HepG2 (cell line): Measurements from ENCODE around the gene RPS6KA5.
"Not testable (repeated sequence)": the region's sequence is repeated elsewhere in the genome, so short reads cannot be mapped to it uniquely, and the experiment has no call there.

Source experiments
- CEBPB ChIP-seq: IDR thresholded peaks from 2 replicates; pipeline ENCODE4 v1.6.1; 2011; ENCODE audit warnings: low read depth, low read length, improper control_type of control experiment, borderline replicate concordance
- CREM ChIP-seq, 2 experiments: sonication (generic) in 1 of 2; formaldehyde crosslinking in 1 of 2; IDR thresholded peaks; 2 replicates each; pipeline versions ENCODE4 v1.4.0 to v1.6.1; 2016 to 2020; ENCODE audit warnings: antibody characterized with exemption in 1 of 2, mild to moderate bottlenecking in 1 of 2, missing genetic modification reagents in 1 of 2
- FIP1L1 ChIP-seq: fragments of 200-400 bp; formaldehyde crosslinking; IDR thresholded peaks from 2 replicates; pipeline ENCODE4 v1.6.1; 2018; ENCODE audit warnings: low read depth, mild to moderate bottlenecking, low read length, moderate library complexity, borderline replicate concordance; ENCODE audit not compliant: insufficient read depth
- FOSL1 ChIP-seq: sonication (generic); formaldehyde crosslinking; IDR thresholded peaks from 2 replicates; pipeline ENCODE4 v1.9.0; 2021; ENCODE audit warnings: missing genetic modification reagents, borderline replicate concordance
- HDAC2 ChIP-seq: sonication (generic); formaldehyde crosslinking; IDR thresholded peaks from 2 replicates; pipeline ENCODE4 v1.4.0; 2020; ENCODE audit warnings: missing genetic modification reagents
- REXO4 ChIP-seq: sonication (generic); formaldehyde crosslinking; IDR thresholded peaks from 2 replicates; pipeline ENCODE4 v1.8.0; 2022; ENCODE audit warnings: missing genetic modification reagents, mild to moderate bottlenecking, borderline replicate concordance
- ZNF121 ChIP-seq: sonication (generic); formaldehyde crosslinking; IDR thresholded peaks from 2 replicates; pipeline ENCODE4 v1.5.0; 2020; ENCODE audit warnings: mild to moderate bottlenecking, missing genetic modification reagents
- ZNF354B ChIP-seq: sonication (generic); formaldehyde crosslinking; IDR thresholded peaks from 2 replicates; pipeline ENCODE4 v1.8.0; 2022; ENCODE audit warnings: mild to moderate bottlenecking, missing genetic modification reagents
- TF ChIP-seq, protein P1 (sequence below): sonication (generic); formaldehyde crosslinking; IDR thresholded peaks from 2 replicates; pipeline ENCODE4 v1.5.0; 2020; ENCODE audit warnings: mild to moderate bottlenecking, missing genetic modification reagents, moderate library complexity
- TF ChIP-seq, protein P2 (sequence below): IDR thresholded peaks from 2 replicates; pipeline ENCODE4 v1.4.0; 2020; ENCODE audit warnings: mild to moderate bottlenecking, missing genetic modification reagents
- TF ChIP-seq, protein P3 (sequence below): sonication (generic); formaldehyde crosslinking; conservative IDR thresholded peaks from 2 replicates; pipeline ENCODE4 v1.8.0; 2022; ENCODE audit warnings: mild to moderate bottlenecking, moderate library complexity, missing genetic modification reagents
- TF ChIP-seq, protein P4 (sequence below): sonication (generic); formaldehyde crosslinking; IDR thresholded peaks from 2 replicates; pipeline ENCODE4 v1.5.1; 2020; ENCODE audit warnings: mild to moderate bottlenecking, missing genetic modification reagents, moderate library complexity
- TF ChIP-seq, protein P5 (sequence below): sonication (generic); formaldehyde crosslinking; IDR thresholded peaks from 2 replicates; pipeline ENCODE4 v1.4.0; 2020; ENCODE audit warnings: missing genetic modification reagents

DNA sequence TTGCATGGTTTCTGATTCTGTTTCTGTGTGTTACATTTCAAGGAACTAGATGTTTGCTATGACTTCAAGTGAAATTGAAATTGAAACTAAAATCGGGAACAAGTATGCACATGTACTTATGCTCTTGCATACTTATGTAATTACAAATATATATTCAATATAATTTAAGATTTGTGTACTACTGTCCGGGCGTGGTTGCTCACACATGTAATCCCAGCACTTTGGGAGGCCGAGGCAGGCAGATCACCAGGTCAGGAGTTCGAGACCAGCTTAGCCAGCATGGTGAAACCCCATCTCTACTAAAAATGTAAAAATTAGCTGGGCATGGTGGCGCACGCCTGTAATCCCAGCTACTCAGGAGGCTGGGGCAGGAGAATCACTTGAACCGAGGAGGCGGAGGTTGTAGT is 37.8 kb downstream of the RPS6KA5 start:
- TF ChIP-seq, protein P1, sequence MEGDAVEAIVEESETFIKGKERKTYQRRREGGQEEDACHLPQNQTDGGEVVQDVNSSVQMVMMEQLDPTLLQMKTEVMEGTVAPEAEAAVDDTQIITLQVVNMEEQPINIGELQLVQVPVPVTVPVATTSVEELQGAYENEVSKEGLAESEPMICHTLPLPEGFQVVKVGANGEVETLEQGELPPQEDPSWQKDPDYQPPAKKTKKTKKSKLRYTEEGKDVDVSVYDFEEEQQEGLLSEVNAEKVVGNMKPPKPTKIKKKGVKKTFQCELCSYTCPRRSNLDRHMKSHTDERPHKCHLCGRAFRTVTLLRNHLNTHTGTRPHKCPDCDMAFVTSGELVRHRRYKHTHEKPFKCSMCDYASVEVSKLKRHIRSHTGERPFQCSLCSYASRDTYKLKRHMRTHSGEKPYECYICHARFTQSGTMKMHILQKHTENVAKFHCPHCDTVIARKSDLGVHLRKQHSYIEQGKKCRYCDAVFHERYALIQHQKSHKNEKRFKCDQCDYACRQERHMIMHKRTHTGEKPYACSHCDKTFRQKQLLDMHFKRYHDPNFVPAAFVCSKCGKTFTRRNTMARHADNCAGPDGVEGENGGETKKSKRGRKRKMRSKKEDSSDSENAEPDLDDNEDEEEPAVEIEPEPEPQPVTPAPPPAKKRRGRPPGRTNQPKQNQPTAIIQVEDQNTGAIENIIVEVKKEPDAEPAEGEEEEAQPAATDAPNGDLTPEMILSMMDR (CRISPR knock-in tag) = not testable (repeated sequence)
- TF ChIP-seq REXO4 (CRISPR knock-in tag); HDAC2 (CRISPR knock-in tag); ZNF121; CEBPB; ZNF354B; FOSL1 (CRISPR knock-in tag); CREM (IDR thresholded peaks at IDR 0.05); CREM (CRISPR knock-in tag; IDR thresholded peaks at IDR 0.05); FIP1L1: not testable (repeated sequence)
- TF ChIP-seq, protein P2, sequence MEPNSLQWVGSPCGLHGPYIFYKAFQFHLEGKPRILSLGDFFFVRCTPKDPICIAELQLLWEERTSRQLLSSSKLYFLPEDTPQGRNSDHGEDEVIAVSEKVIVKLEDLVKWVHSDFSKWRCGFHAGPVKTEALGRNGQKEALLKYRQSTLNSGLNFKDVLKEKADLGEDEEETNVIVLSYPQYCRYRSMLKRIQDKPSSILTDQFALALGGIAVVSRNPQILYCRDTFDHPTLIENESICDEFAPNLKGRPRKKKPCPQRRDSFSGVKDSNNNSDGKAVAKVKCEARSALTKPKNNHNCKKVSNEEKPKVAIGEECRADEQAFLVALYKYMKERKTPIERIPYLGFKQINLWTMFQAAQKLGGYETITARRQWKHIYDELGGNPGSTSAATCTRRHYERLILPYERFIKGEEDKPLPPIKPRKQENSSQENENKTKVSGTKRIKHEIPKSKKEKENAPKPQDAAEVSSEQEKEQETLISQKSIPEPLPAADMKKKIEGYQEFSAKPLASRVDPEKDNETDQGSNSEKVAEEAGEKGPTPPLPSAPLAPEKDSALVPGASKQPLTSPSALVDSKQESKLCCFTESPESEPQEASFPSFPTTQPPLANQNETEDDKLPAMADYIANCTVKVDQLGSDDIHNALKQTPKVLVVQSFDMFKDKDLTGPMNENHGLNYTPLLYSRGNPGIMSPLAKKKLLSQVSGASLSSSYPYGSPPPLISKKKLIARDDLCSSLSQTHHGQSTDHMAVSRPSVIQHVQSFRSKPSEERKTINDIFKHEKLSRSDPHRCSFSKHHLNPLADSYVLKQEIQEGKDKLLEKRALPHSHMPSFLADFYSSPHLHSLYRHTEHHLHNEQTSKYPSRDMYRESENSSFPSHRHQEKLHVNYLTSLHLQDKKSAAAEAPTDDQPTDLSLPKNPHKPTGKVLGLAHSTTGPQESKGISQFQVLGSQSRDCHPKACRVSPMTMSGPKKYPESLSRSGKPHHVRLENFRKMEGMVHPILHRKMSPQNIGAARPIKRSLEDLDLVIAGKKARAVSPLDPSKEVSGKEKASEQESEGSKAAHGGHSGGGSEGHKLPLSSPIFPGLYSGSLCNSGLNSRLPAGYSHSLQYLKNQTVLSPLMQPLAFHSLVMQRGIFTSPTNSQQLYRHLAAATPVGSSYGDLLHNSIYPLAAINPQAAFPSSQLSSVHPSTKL = not testable (repeated sequence)
- TF ChIP-seq, protein P3, sequence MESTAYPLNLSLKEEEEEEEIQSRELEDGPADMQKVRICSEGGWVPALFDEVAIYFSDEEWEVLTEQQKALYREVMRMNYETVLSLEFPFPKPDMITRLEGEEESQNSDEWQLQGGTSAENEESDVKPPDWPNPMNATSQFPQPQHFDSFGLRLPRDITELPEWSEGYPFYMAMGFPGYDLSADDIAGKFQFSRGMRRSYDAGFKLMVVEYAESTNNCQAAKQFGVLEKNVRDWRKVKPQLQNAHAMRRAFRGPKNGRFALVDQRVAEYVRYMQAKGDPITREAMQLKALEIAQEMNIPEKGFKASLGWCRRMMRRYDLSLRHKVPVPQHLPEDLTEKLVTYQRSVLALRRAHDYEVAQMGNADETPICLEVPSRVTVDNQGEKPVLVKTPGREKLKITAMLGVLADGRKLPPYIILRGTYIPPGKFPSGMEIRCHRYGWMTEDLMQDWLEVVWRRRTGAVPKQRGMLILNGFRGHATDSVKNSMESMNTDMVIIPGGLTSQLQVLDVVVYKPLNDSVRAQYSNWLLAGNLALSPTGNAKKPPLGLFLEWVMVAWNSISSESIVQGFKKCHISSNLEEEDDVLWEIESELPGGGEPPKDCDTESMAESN (CRISPR knock-in tag) = not testable (repeated sequence)
- TF ChIP-seq, protein P4, sequence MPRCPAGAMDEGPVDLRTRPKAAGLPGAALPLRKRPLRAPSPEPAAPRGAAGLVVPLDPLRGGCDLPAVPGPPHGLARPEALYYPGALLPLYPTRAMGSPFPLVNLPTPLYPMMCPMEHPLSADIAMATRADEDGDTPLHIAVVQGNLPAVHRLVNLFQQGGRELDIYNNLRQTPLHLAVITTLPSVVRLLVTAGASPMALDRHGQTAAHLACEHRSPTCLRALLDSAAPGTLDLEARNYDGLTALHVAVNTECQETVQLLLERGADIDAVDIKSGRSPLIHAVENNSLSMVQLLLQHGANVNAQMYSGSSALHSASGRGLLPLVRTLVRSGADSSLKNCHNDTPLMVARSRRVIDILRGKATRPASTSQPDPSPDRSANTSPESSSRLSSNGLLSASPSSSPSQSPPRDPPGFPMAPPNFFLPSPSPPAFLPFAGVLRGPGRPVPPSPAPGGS (CRISPR knock-in tag) = not testable (repeated sequence)
- TF ChIP-seq, protein P5, sequence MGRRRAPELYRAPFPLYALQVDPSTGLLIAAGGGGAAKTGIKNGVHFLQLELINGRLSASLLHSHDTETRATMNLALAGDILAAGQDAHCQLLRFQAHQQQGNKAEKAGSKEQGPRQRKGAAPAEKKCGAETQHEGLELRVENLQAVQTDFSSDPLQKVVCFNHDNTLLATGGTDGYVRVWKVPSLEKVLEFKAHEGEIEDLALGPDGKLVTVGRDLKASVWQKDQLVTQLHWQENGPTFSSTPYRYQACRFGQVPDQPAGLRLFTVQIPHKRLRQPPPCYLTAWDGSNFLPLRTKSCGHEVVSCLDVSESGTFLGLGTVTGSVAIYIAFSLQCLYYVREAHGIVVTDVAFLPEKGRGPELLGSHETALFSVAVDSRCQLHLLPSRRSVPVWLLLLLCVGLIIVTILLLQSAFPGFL (CRISPR knock-in tag) = not testable (repeated sequence)
